Natural killer cell (primary cell): ENCODE measurements around the gene ANO8. TPM values are rescaled to one million over a fixed set of nuclear protein-coding genes. Genes with fewer than 3 reads are reported as not detected.
A peak's percentile ranks its signal among the peaks of the same experiment; 100 is the strongest.

Experiments
- ATAC-seq, 3 donors: fragments of 150-1000 bp in 2 of 3; fragments of 200-7000 bp in 1 of 3; cut with Tn5 transposase; 1 replicate in 1 of 3; 2 replicates in 2 of 3; pipeline ENCODE4 v1.10.0; 2021; ENCODE audit warnings: mild to moderate bottlenecking in 2 of 3, moderate library complexity in 2 of 3
- DNase-seq, 2 donors: peaks; one replicate each; pipeline versions ENCODE4 v3.0.0 to v3.0.0-alpha.2; 2013 to 2021; ENCODE audit warnings: mixed read lengths in 1 of 2
- H3K27ac ChIP-seq: one replicate; pipeline ENCODE4 v1.5.1; 2013; ENCODE audit warnings: mild to moderate bottlenecking, low read length
- H3K27me3 ChIP-seq: one replicate; pipeline ENCODE4 v1.6.1; 2013; ENCODE audit warnings: low read length; ENCODE audit not compliant: control insufficient read depth, insufficient read depth
- H3K36me3 ChIP-seq: one replicate; pipeline ENCODE4 v1.6.1; 2013; ENCODE audit warnings: low read length; ENCODE audit not compliant: control insufficient read depth, insufficient read depth
- H3K4me1 ChIP-seq: one replicate; pipeline ENCODE4 v1.6.1; 2013; ENCODE audit warnings: low read length; ENCODE audit not compliant: control insufficient read depth, insufficient read depth
- H3K4me3 ChIP-seq: one replicate; pipeline ENCODE4 v1.5.1; 2013; ENCODE audit warnings: low read length
- H3K9me3 ChIP-seq: one replicate; pipeline ENCODE4 v1.6.1; 2013; ENCODE audit warnings: low read length; ENCODE audit not compliant: control insufficient read depth, insufficient read depth
- H3K27ac Mint-ChIP-seq, 2 donors: one replicate each; pipeline ENCODE4 v1.8.0; 2022; ENCODE audit warnings: mild to moderate bottlenecking in 2 of 2, mixed read lengths in 2 of 2, moderate library complexity in 1 of 2
- H3K27me3 Mint-ChIP-seq, 2 donors: one replicate each; pipeline ENCODE4 v1.8.0; 2022; ENCODE audit warnings: low read depth in 2 of 2, mixed read lengths in 2 of 2
- H3K36me3 Mint-ChIP-seq: one replicate; pipeline ENCODE4 v1.8.0; 2022; ENCODE audit warnings: mixed read lengths
- H3K4me1 Mint-ChIP-seq, 2 donors: one replicate each; pipeline ENCODE4 v1.8.0; 2022; ENCODE audit warnings: mixed read lengths in 2 of 2
- H3K4me3 Mint-ChIP-seq: one replicate; pipeline ENCODE4 v1.8.0; 2022; ENCODE audit warnings: mild to moderate bottlenecking, moderate library complexity, mixed read lengths
- H3K9me3 Mint-ChIP-seq, 2 donors: one replicate each; pipeline ENCODE4 v1.8.0; 2022; ENCODE audit warnings: mixed read lengths in 2 of 2
- WGBS: methylation state at CpG from one replicate; pipeline ENCODE4 v1.1.7; 2013; ENCODE audit warnings: missing lambda C conversion rate; ENCODE audit not compliant: insufficient coverage; 5-methylcytosine and 5-hydroxymethylcytosine counted together
- intact Hi-C: fragments of 100-400 bp; cut with micrococcal nuclease; formaldehyde crosslinking; loops from one replicate; pipeline ENCODE4 v1.14.2; 2022
- total RNA-seq, 4 donors: library from RNA; stranded (reverse); fragments of 120-200 nt in 1 of 4; gene quantifications; one replicate each; pipeline versions ENCODE4 v1.2.3 to v1.2.4, GENCODE V29; 2013 to 2022
- TF ChIP-seq, protein P1 (sequence below): fragments of 200-600 bp; IDR thresholded peaks from one replicate; pipeline ENCODE4 v1.8.0; 2022; ENCODE audit warnings: antibody characterized with exemption

ANO8 gene
- total RNA-seq, 3 donors from 2014 or later (not counting 1 experiment from before 2014, with no cell fraction given): 18.5 to 24.7 (median 19.1) TPM

DNA sequence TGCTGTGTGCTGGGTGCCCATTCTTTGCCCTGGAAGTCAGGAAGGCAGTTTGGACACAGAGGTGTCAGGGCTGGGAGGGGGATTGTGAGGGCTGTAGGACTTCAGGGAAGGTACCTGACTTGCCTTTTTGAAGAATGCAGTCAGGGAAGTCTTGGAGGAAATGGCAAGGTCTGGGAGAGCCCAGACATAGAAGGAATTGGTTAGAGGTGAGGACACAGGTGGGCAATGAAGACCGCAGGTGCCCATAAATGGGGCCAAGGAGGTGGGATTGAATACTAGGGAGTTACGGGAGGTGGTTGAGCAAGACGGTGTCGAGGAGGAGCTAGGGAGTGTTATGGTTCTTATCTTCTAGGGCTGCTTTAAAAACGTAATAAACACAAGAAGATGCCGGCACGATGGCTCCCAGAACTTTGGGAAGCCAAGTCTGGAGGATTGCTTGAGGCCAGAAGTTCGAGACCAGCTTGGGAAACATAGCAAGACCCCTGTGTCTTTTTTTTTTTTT lies 26.7 kb downstream of the ANO8 start:
- Histone ChIP-seq H3K9me3 (no peaks in the 10 kb centered on the region), H3K27me3 (no peaks in the 10 kb centered on the region), H3K4me1 (peaks cover 45% of the 10 kb centered on the region), H3K4me3 (no peak overlapping the region), H3K36me3 (no peaks in the 10 kb centered on the region), H3K27ac (no peak overlapping the region)
- Mint-ChIP-seq H3K4me1 (peaks cover 35 to 55% of the 10 kb centered on the region in 2 donors), H3K36me3 (no peaks in the 10 kb centered on the region), H3K4me3 (peak overlapping the region; percentile 40), H3K27ac (peak overlapping the region in 1 of 2 donors; percentile 27), H3K27me3 (no peaks in the 10 kb centered on the region), H3K9me3 (no peaks in the 10 kb centered on the region)
- no peak for DNase-seq
- intact Hi-C loops: no loop called here
- TF ChIP-seq, protein P1, sequence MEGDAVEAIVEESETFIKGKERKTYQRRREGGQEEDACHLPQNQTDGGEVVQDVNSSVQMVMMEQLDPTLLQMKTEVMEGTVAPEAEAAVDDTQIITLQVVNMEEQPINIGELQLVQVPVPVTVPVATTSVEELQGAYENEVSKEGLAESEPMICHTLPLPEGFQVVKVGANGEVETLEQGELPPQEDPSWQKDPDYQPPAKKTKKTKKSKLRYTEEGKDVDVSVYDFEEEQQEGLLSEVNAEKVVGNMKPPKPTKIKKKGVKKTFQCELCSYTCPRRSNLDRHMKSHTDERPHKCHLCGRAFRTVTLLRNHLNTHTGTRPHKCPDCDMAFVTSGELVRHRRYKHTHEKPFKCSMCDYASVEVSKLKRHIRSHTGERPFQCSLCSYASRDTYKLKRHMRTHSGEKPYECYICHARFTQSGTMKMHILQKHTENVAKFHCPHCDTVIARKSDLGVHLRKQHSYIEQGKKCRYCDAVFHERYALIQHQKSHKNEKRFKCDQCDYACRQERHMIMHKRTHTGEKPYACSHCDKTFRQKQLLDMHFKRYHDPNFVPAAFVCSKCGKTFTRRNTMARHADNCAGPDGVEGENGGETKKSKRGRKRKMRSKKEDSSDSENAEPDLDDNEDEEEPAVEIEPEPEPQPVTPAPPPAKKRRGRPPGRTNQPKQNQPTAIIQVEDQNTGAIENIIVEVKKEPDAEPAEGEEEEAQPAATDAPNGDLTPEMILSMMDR: no peak
- WGBS: 94% methylated on average over 8 of the region's 8 CpGs
- no peak for ATAC-seq

DNA sequence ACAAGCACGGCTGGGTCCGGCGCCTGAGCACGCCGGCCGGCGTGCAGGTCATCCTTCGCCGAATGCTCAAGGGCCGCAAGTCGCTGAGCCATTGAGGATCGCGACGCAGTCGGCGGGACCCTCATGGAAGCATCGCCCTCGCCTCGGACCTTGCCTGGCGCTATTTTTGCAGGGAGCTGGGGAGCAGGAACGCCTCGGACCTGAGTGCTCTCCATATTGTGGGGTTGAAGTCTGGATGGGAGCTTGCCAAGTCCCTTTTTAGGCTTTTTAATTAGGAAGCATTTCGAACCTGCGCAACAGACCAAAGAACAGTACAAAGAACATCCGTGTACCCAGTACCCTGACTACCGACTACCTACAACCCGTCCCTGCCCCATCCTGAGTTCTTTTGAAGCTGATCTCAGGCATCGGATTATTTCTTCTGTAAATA lies 28.4 kb downstream of the ANO8 start:
- 13% methylated on average over 28 of the region's 28 CpGs for WGBS
- TF ChIP-seq, protein P1: no peak

DNA sequence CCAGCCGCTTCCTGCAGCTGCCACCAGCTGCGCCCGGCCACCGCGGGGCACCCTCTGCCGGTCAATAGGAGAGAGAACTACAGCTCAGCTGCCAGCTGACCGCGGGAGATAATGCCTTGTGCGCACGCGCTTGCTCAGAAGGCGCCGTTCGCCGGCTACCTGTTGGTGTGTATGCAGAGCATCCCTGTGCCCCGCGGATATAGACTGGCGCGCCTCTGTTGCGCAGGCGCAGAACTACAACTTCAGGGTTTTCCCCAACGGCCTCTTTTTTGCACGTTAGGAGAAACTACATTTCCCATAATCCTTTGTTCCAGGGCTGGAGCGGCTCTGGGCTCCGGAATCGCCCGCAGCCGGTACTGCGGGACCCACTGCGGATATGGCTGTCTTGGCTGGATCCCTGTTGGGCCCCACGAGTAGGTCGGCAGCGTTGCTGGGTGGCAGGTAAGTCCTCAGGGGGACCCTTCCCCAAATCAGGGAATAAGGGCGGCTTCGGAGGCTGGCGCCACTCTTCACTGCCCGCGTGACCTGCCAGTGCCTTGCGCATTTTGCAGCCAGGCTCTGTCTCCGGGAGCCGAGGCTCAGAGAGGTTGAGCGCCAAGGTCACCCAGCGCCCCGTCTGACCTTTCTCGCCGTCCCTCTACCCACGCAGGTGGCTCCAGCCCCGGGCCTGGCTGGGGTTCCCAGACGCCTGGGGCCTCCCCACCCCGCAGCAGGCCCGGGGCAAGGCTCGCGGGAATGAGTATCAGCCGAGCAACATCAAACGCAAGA lies 29.0 kb downstream of the ANO8 start, which contains the start of gene MRPL34:
Gene MRPL34, plus strand, starts transcription at position 356 of the 768 bp plus-strand sequence. Its CDS starts 21 bp downstream, at position 377.
- Mint-ChIP-seq H3K36me3 (no peaks in the 10 kb centered on the region), H3K9me3 (no peaks in the 10 kb centered on the region), H3K4me1 (peaks cover 32 to 49% of the 10 kb centered on the region in 2 donors), H3K27me3 (no peaks in the 10 kb centered on the region), H3K27ac (peak within 1 kb of the TSS; percentile 81 to 89), H3K4me3 (peak within 1 kb of the TSS; percentile 82)
- TF ChIP-seq, protein P1: peak; percentile 66
- H3K27me3 ChIP-seq: no peaks in the 10 kb centered on the region
- ATAC-seq (peak; percentile 50 to 78 (median 62)), DNase-seq (peak; percentile 86 to 98)
- intact Hi-C loops: loop anchor here (1.0 kb wide), 1 partner anchor 38 kb away; the partner anchor contains the start of gene BABAM1
- H3K27ac ChIP-seq: peak within 1 kb of the TSS; percentile 58
- under 1% methylated on average over 55 of the region's 55 CpGs for WGBS
- H3K9me3 ChIP-seq: no peaks in the 10 kb centered on the region
- H3K4me3 ChIP-seq: peak within 1 kb of the TSS; percentile 55
- H3K36me3 ChIP-seq: no peaks in the 10 kb centered on the region
- H3K4me1 ChIP-seq: peaks cover 54% of the 10 kb centered on the region

More for the DNA sequence above, 28.4 kb downstream of the ANO8 start:
- Mint-ChIP-seq H3K4me3 (peak overlapping the region; percentile 82), H3K9me3 (no peaks in the 10 kb centered on the region), H3K27ac (peak overlapping the region; percentile 81 to 89), H3K4me1 (peaks cover 35 to 52% of the 10 kb centered on the region in 2 donors), H3K36me3 (no peaks in the 10 kb centered on the region), H3K27me3 (no peaks in the 10 kb centered on the region)
- H3K9me3 ChIP-seq: no peaks in the 10 kb centered on the region
- H3K27me3 ChIP-seq: no peaks in the 10 kb centered on the region
- H3K27ac ChIP-seq: peak overlapping the region; percentile 58
- H3K36me3 ChIP-seq: no peaks in the 10 kb centered on the region
- intact Hi-C loops: no loop called here
- DNase-seq: no peak
- H3K4me3 ChIP-seq: peak overlapping the region; percentile 55
- ATAC-seq: no peak
- peaks cover 56% of the 10 kb centered on the region for H3K4me1 ChIP-seq
